Endothelial cell of umbilical vein (primary cell): ENCODE results near the gene OSBPL6. TPM values are rescaled to one million over a fixed set of nuclear protein-coding genes. Genes with fewer than 3 reads are reported as not detected.

Source experiments
- BruUV-seq: library from RNA; stranded (reverse); fragments of 400-500 nt; replicated peaks from 2 replicates; lab custom pipeline; 2021; lab: Mats Ljungman, UMichigan
- CTCF ChIA-PET: fragments of 300-600, 350-600 bp; sonication (Branson Sonifier 250); formaldehyde crosslinking; loops from one replicate; lab custom pipeline; 2021; ENCODE audit warnings: antibody characterized with exemption, inconsistent platforms; lab: Charles Lee
- POLR2A ChIA-PET: fragments of 300-600, 350-600 bp; sonication (Branson Sonifier 250); formaldehyde crosslinking; loops from one replicate; lab custom pipeline; 2021; ENCODE audit warnings: antibody characterized with exemption, inconsistent platforms; lab: Charles Lee
- DNase-seq: peaks from one replicate; pipeline ENCODE4 v3.0.0-alpha.2; 2011; ENCODE audit warnings: low read depth, low spot score
- FAIRE-seq: peaks from 2 replicates; lab custom pipeline; 2011; peaks lifted over from hg19 to GRCh38; lab: Jason Lieb, UNC
- H2AFZ ChIP-seq: 2 replicates; pipeline ENCODE4 v1.6.0; 2012; ENCODE audit warnings: low read depth, low read length, control low read depth, inconsistent platforms
- H3K27ac ChIP-seq: 2 replicates; pipeline ENCODE4 v1.5.1; 2011; ENCODE audit warnings: low read depth, mild to moderate bottlenecking, control low read depth, low read length, moderate library complexity; ENCODE audit not compliant: insufficient read depth
- H3K27me3 ChIP-seq, 2 experiments: 2 replicates each; pipeline versions ENCODE4 v1.6.0 to v1.6.1; 2011; ENCODE audit warnings: low read length in 2 of 2, mixed read lengths in 1 of 2; ENCODE audit not compliant: control insufficient read depth in 2 of 2, insufficient read depth in 2 of 2
- H3K36me3 ChIP-seq, 2 experiments: 2 replicates in 1 of 2; 3 replicates in 1 of 2; pipeline ENCODE4 v1.5.1; 2011; ENCODE audit warnings: low read length in 2 of 2, mild to moderate bottlenecking in 1 of 2, moderate library complexity in 1 of 2; ENCODE audit not compliant: control insufficient read depth in 2 of 2, insufficient read depth in 2 of 2; ENCODE audit errors: extremely low read depth in 1 of 2
- H3K4me1 ChIP-seq: 3 replicates; pipeline ENCODE4 v1.5.1; 2011; ENCODE audit warnings: mild to moderate bottlenecking, low read length; ENCODE audit not compliant: control insufficient read depth, insufficient read depth; ENCODE audit errors: extremely low read depth
- H3K4me2 ChIP-seq: 2 replicates; pipeline ENCODE4 v1.6.1; 2011; ENCODE audit warnings: low read length, control low read depth, mixed read lengths; ENCODE audit not compliant: insufficient read depth
- H3K4me3 ChIP-seq, 3 experiments: fragments of 200-600 bp in 1 of 3; sonication (generic), shearing (Covaris generic) in 1 of 3; replicated peaks in 1 of 3; 2 replicates each; pipeline ENCODE4 v1.5.1; 2011 to 2016; ENCODE audit warnings: control low read depth in 3 of 3, low read length in 3 of 3, mild to moderate bottlenecking in 2 of 3, inconsistent platforms in 1 of 3, low read depth in 1 of 3, moderate library complexity in 1 of 3; ENCODE audit not compliant: insufficient read depth in 1 of 3
- H3K79me2 ChIP-seq: 2 replicates; pipeline ENCODE4 v1.6.0; 2012; ENCODE audit warnings: low read length, inconsistent platforms; ENCODE audit not compliant: control insufficient read depth, insufficient read depth
- H3K9ac ChIP-seq: replicated peaks from 2 replicates; pipeline ENCODE3; 2011; ENCODE audit warnings: low read length, control low read depth; ENCODE audit not compliant: insufficient read depth; ENCODE audit errors: extremely low read depth
- H3K9me1 ChIP-seq: replicated peaks from 3 replicates; pipeline ENCODE4 v1.6.0; 2011; ENCODE audit warnings: mild to moderate bottlenecking, low read length; ENCODE audit not compliant: control insufficient read depth, insufficient read depth; ENCODE audit errors: extremely low read depth
- H3K9me3 ChIP-seq: replicated peaks from 2 replicates; pipeline ENCODE4 v1.5.1; 2012; ENCODE audit warnings: low read length, inconsistent platforms; ENCODE audit not compliant: control insufficient read depth, insufficient read depth
- H4K20me1 ChIP-seq: replicated peaks from 2 replicates; pipeline ENCODE3; 2011; ENCODE audit warnings: mild to moderate bottlenecking, low read length; ENCODE audit not compliant: control insufficient read depth, insufficient read depth; ENCODE audit errors: extremely low read depth
- EZH2 ChIP-seq: IDR thresholded peaks from 2 replicates; pipeline ENCODE4 v1.6.1; 2012; ENCODE audit warnings: borderline replicate concordance, low read depth, mild to moderate bottlenecking, moderate library complexity, low read length, inconsistent platforms; ENCODE audit not compliant: severe bottlenecking
- FOS ChIP-seq: IDR thresholded peaks from 2 replicates; pipeline ENCODE4 v1.6.1; 2011; ENCODE audit warnings: mild to moderate bottlenecking, low read length, moderate library complexity, borderline replicate concordance; ENCODE audit not compliant: insufficient read depth
- GATA2 ChIP-seq: IDR thresholded peaks from 2 replicates; pipeline ENCODE4 v1.7.0; 2011; ENCODE audit warnings: low read depth, mild to moderate bottlenecking, moderate library complexity, mixed read lengths, low read length; ENCODE audit not compliant: insufficient read length, insufficient read depth
- JUN ChIP-seq: IDR thresholded peaks from 2 replicates; pipeline ENCODE4 v1.6.1; 2011; ENCODE audit warnings: borderline replicate concordance, low read depth; ENCODE audit not compliant: insufficient read length, insufficient read depth
- MYC ChIP-seq: IDR thresholded peaks from one replicate; pipeline ENCODE4 v1.6.1; 2011; ENCODE audit warnings: mild to moderate bottlenecking, low read depth, low read length
- POLR2A ChIP-seq: IDR thresholded peaks from 2 replicates; pipeline ENCODE4 v1.6.1; 2012; ENCODE audit warnings: low read depth, mild to moderate bottlenecking, control low read depth, low read length
- POLR2AphosphoS5 ChIP-seq: IDR thresholded peaks from 2 replicates; pipeline ENCODE4 v1.6.1; 2012; ENCODE audit warnings: low read depth, mild to moderate bottlenecking, control low read depth, low read length, moderate library complexity; ENCODE audit not compliant: insufficient read depth
- dilution Hi-C: fragments of 300-500 bp; cut with MboI; formaldehyde crosslinking; loops from one replicate; pipeline ENCODE4 v1.15.0; 2019; ENCODE audit warnings: low sequenced_read_pairs; ENCODE audit not compliant: extremely low pct_ligation_motif_present
- intact Hi-C: fragments of 100-400 bp; cut with micrococcal nuclease; formaldehyde crosslinking; loops from one replicate; pipeline ENCODE4 v1.10.0; 2022
- polyA plus RNA-seq, 4 experiments: library from polyadenylated mRNA; depleted of rRNA in 3 of 4; stranded (reverse) in 3 of 4; unstranded in 1 of 4; fragments of >200 nt; gene quantifications; 2 replicates each; pipeline versions ENCODE4 v1.2.1 to v1.2.3, GENCODE V29; 2011 to 2012; ENCODE audit warnings: missing spikeins in 1 of 4
- total RNA-seq: library from RNA; stranded (reverse); gene quantifications from 2 replicates; pipeline ENCODE4 v1.2.3, GENCODE V29; 2021
- TF ChIP-seq, protein P1 (sequence below), 2 donors: IDR thresholded peaks; 1 replicate in 1 of 2; 2 replicates in 1 of 2; pipeline ENCODE4 v1.5.1; 2011; ENCODE audit warnings: low read length in 2 of 2, mild to moderate bottlenecking in 2 of 2, moderate library complexity in 2 of 2, control low read depth in 1 of 2, inconsistent platforms in 1 of 2, low read depth in 1 of 2; ENCODE audit not compliant: insufficient read depth in 1 of 2; ENCODE audit errors: extremely low read depth in 1 of 2
- TF ChIP-seq, protein P2 (sequence below): IDR thresholded peaks from 2 replicates; pipeline ENCODE4 v1.6.1; 2011; ENCODE audit not compliant: insufficient read depth, insufficient read length

The OSBPL6 gene
- total and polyA plus RNA-seq, 2 donors (not counting 3 experiments of a cell fraction or from before 2014, with no cell fraction given), result 1.5 to 2.3 TPM

DNA sequence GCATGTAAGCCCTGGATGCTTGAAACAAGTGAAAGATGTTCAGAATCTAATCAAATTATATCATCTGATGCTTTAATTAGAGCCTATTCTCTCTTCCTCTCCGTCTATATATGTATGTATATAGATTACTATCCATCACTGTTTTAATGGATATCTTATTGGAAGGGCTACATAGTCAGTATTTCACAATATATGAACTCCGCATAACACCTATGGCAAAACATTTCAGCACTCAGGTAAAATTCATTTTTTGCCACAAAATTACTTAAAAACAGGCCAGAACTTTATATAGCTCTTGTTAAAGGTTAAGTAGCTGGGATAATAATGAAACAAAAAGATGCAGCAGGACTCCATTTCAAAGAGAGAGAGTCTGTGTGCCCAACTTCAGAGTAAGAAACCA lies 258.0 kb downstream of the OSBPL6 start:
- Histone ChIP-seq H3K79me2 (peaks cover 23% of the 10 kb centered on the region), H3K4me3 (no peak overlapping the region), H4K20me1 (no peaks in the 10 kb centered on the region), H3K9me3 (no peaks in the 10 kb centered on the region), H3K36me3 (peaks cover 4 to 5% of the 10 kb centered on the region in 2 experiments), H2AFZ (no peak overlapping the region), H3K27ac (no peak overlapping the region), H3K4me2 (no peak overlapping the region), H3K9me1 (no peaks in the 10 kb centered on the region), H3K27me3 (no peaks in the 10 kb centered on the region), H3K9ac (no peak overlapping the region), H3K4me1 (peaks cover 15% of the 10 kb centered on the region)
- DNase-seq (no peak), FAIRE-seq (no peak)
- no TSS peak for BruUV-seq
- dilution Hi-C loops (no loop called here), intact Hi-C loops (no loop called here)
- ChIA-PET CTCF (no interaction called here), POLR2A (no interaction called here)
- no peak for TF ChIP-seq FOS
- TF ChIP-seq MYC, result no peak
- no peak for TF ChIP-seq JUN
- TF ChIP-seq EZH2, result no peak
- no peak for TF ChIP-seq GATA2
- TF ChIP-seq, protein P1, sequence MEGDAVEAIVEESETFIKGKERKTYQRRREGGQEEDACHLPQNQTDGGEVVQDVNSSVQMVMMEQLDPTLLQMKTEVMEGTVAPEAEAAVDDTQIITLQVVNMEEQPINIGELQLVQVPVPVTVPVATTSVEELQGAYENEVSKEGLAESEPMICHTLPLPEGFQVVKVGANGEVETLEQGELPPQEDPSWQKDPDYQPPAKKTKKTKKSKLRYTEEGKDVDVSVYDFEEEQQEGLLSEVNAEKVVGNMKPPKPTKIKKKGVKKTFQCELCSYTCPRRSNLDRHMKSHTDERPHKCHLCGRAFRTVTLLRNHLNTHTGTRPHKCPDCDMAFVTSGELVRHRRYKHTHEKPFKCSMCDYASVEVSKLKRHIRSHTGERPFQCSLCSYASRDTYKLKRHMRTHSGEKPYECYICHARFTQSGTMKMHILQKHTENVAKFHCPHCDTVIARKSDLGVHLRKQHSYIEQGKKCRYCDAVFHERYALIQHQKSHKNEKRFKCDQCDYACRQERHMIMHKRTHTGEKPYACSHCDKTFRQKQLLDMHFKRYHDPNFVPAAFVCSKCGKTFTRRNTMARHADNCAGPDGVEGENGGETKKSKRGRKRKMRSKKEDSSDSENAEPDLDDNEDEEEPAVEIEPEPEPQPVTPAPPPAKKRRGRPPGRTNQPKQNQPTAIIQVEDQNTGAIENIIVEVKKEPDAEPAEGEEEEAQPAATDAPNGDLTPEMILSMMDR (IDR thresholded peaks at IDR 0.05; ENCODE audit: extremely low read depth in 1 of 2, insufficient read depth in 1 of 2, low read depth in 1 of 2, low read length in 2 of 2), result no peak
- no peak for TF ChIP-seq POLR2A
- TF ChIP-seq POLR2AphosphoS5, result no peak
- TF ChIP-seq, protein P2, sequence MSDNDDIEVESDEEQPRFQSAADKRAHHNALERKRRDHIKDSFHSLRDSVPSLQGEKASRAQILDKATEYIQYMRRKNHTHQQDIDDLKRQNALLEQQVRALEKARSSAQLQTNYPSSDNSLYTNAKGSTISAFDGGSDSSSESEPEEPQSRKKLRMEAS, result no peak

Other genes starting within 250 kb of the OSBPL6 start
- gene PDE11A, start 121.7 kb upstream of the OSBPL6 start, total RNA-seq, result 0.25 and 0.51 TPM in 2 replicates
- gene PDE11A, start 121.7 kb upstream of the OSBPL6 start, polyA plus RNA-seq, result 0.06 and 0.07 TPM in 2 replicates
- 11.2 and 12.4 TPM in 2 replicates for gene RBM45, start 82.1 kb upstream of the OSBPL6 start, total RNA-seq
- gene RBM45, start 82.1 kb upstream of the OSBPL6 start, polyA plus RNA-seq, result 5.5 and 6.8 TPM in 2 replicates